SK-N-SH treated with all-trans-retinoic acid at 6 μM for 48 hours (cell line): ENCODE results near the gene GATA5.

Source experiments
- ATAC-seq: fragments of 200-7000 bp; cut with Tn5 transposase; 3 replicates; pipeline ENCODE4 v1.9.1; 2020; ENCODE audit warnings: mild to moderate bottlenecking, moderate library complexity
- ARNTL ChIP-seq: fragments of 450-650 bp; formaldehyde crosslinking; IDR thresholded peaks from 2 replicates; pipeline ENCODE4 v1.5.0; 2020; ENCODE audit warnings: low read depth, mild to moderate bottlenecking, moderate library complexity, borderline replicate concordance
- BACH2 ChIP-seq: fragments of 250-450 bp; sonication (Bioruptor Pico); IDR thresholded peaks from 2 replicates; pipeline ENCODE4 v1.9.0; 2021; ENCODE audit warnings: mild to moderate bottlenecking, borderline replicate concordance
- CSDC2 ChIP-seq: fragments of 250-450 bp; sonication (Bioruptor Pico); IDR thresholded peaks from 2 replicates; pipeline ENCODE4 v1.5.0; 2020; ENCODE audit warnings: mild to moderate bottlenecking, moderate library complexity
- ESRRG ChIP-seq: fragments of 250-450 bp; sonication (Bioruptor Pico); IDR thresholded peaks from 2 replicates; pipeline ENCODE4 v1.6.1; 2021; ENCODE audit warnings: mild to moderate bottlenecking
- GLIS3 ChIP-seq: fragments of 250-450 bp; sonication (Bioruptor Pico); IDR thresholded peaks from 2 replicates; pipeline ENCODE4 v1.5.0; 2020; ENCODE audit warnings: mild to moderate bottlenecking, moderate library complexity
- ISL1 ChIP-seq: fragments of 250-450 bp; sonication (Bioruptor Pico); IDR thresholded peaks from 2 replicates; pipeline ENCODE4 v2.1.2; 2022; ENCODE audit warnings: mild to moderate bottlenecking, moderate library complexity
- OSR1 ChIP-seq: fragments of 250-450 bp; sonication (Bioruptor Pico); IDR thresholded peaks from 2 replicates; pipeline ENCODE4 v1.8.0; 2022; ENCODE audit warnings: moderate library complexity, mild to moderate bottlenecking, inconsistent platforms
- PPARA ChIP-seq: fragments of 250-450 bp; sonication (Bioruptor Pico); IDR thresholded peaks from 2 replicates; pipeline ENCODE4 v1.5.0; 2020; ENCODE audit warnings: mild to moderate bottlenecking, borderline replicate concordance
- RARB ChIP-seq: fragments of 250-450 bp; sonication (Bioruptor Pico); IDR thresholded peaks from 2 replicates; pipeline ENCODE4 v1.8.0; 2021; ENCODE audit warnings: mild to moderate bottlenecking, moderate library complexity
- SNAI2 ChIP-seq: fragments of 250-450 bp; sonication (Bioruptor Pico); IDR thresholded peaks from 2 replicates; pipeline ENCODE4 v1.5.0; 2020; ENCODE audit warnings: mild to moderate bottlenecking, moderate library complexity
- TCF4 ChIP-seq: fragments of 250-450 bp; sonication (Bioruptor Pico); IDR thresholded peaks from 2 replicates; pipeline ENCODE4 v1.8.0; 2021; ENCODE audit warnings: mild to moderate bottlenecking, moderate library complexity, borderline replicate concordance
- TOX ChIP-seq: fragments of 250-450 bp; sonication (Bioruptor Pico); IDR thresholded peaks from 2 replicates; pipeline ENCODE4 v1.8.0; 2021; ENCODE audit warnings: mild to moderate bottlenecking, moderate library complexity, borderline replicate concordance
- ZC3H10 ChIP-seq: fragments of 250-450 bp; sonication (Bioruptor Pico); IDR thresholded peaks from 2 replicates; pipeline ENCODE4 v1.5.1; 2021; ENCODE audit warnings: mild to moderate bottlenecking, moderate library complexity
- ZFP3 ChIP-seq: fragments of 250-450 bp; sonication (Bioruptor Pico); IDR thresholded peaks from 2 replicates; pipeline ENCODE4 v1.5.0; 2020; ENCODE audit warnings: mild to moderate bottlenecking, moderate library complexity
- ZFP30 ChIP-seq: fragments of 450-650 bp; formaldehyde crosslinking; IDR thresholded peaks from 2 replicates; pipeline ENCODE4 v1.5.0; 2022; ENCODE audit warnings: mild to moderate bottlenecking, moderate library complexity
- ZNF565 ChIP-seq: fragments of 450-650 bp; formaldehyde crosslinking; conservative IDR thresholded peaks from 2 replicates; pipeline ENCODE4 v1.5.0; 2020; ENCODE audit warnings: low read depth, mild to moderate bottlenecking, moderate library complexity
- ZNF70 ChIP-seq: fragments of 450-650 bp; formaldehyde crosslinking; IDR thresholded peaks from 2 replicates; pipeline ENCODE4 v1.5.0; 2020; ENCODE audit warnings: mild to moderate bottlenecking, moderate library complexity
- ZNF8 ChIP-seq: fragments of 450-650 bp; formaldehyde crosslinking; IDR thresholded peaks from 2 replicates; pipeline ENCODE4 v1.5.0; 2020; ENCODE audit warnings: mild to moderate bottlenecking, moderate library complexity
- TF ChIP-seq, protein P1 (sequence below): fragments of 250-450 bp; sonication (Bioruptor Pico); IDR thresholded peaks from 2 replicates; pipeline ENCODE4 v1.8.0; 2021; ENCODE audit warnings: low read depth, mild to moderate bottlenecking, moderate library complexity, borderline replicate concordance
- TF ChIP-seq, protein P2 (sequence below): fragments of 250-450 bp; sonication (Bioruptor Pico); IDR thresholded peaks from 2 replicates; pipeline ENCODE4 v1.5.0; 2020; ENCODE audit warnings: mild to moderate bottlenecking, moderate library complexity
- TF ChIP-seq, protein P3 (sequence below): fragments of 250-450 bp; sonication (Bioruptor Pico); IDR thresholded peaks from 2 replicates; pipeline ENCODE4 v1.5.1; 2021; ENCODE audit warnings: mild to moderate bottlenecking, moderate library complexity

The GATA5 gene

DNA sequence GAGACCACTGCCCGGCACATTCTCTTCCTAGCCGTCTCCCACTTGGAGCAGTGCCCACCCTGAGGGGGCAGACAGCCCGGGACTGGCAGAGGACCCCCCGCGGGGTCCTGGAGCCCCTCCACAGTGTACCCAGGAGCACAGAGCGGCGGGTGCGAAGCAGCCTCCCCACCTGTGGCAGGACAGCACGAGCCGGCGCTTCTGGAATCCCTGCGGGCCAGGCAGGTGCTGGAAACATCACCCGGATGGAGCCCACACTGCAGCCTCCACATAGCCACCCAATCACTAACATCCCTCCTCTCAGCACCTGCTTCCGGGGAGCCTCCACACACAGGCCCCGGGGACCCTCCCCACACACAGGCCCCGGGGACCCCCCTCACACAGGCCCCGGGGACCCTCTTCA lies 18.7 kb downstream of the GATA5 start (continued):
- TF ChIP-seq, protein P1, sequence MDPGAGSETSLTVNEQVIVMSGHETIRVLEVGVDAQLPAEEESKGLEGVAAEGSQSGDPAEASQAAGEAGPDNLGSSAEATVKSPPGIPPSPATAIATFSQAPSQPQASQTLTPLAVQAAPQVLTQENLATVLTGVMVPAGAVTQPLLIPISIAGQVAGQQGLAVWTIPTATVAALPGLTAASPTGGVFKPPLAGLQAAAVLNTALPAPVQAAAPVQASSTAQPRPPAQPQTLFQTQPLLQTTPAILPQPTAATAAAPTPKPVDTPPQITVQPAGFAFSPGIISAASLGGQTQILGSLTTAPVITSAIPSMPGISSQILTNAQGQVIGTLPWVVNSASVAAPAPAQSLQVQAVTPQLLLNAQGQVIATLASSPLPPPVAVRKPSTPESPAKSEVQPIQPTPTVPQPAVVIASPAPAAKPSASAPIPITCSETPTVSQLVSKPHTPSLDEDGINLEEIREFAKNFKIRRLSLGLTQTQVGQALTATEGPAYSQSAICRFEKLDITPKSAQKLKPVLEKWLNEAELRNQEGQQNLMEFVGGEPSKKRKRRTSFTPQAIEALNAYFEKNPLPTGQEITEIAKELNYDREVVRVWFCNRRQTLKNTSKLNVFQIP: no peak
- TF ChIP-seq GLIS3 (CRISPR knock-in tag) (no peak), ZFP30 (CRISPR knock-in tag) (no peak), TOX (no peak)

DNA sequence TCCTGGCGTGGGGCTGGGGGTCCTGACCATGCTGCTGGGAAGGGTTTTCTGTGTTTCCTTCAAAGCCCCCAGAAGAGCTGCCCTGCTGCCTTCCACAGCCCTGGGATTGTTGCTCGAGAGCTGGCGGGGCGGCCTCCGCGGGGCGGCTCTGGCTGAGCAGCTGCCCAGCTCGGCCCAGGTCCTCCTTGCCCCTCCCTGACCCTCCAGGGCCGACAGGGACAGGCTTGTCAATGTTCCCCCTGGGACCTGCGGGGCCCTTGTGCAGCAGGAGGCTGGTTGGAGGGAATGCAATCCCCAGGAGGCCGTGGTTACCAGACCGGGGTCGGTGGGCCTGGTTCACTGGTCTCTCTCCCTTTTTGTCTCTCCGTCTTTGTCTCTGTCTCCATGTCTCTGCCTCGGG lies 19.9 kb downstream of the GATA5 start:
- TF ChIP-seq TOX (no peak), RARB (CRISPR knock-in tag) (no peak), TCF4 (CRISPR knock-in tag) (no peak), ISL1 (CRISPR knock-in tag) (no peak), OSR1 (no peak), ARNTL (CRISPR knock-in tag) (no peak), ZC3H10 (CRISPR knock-in tag) (no peak), BACH2 (CRISPR knock-in tag) (no peak), PPARA (CRISPR knock-in tag) (no peak)
- TF ChIP-seq, protein P1: no peak
- TF ChIP-seq, protein P2, sequence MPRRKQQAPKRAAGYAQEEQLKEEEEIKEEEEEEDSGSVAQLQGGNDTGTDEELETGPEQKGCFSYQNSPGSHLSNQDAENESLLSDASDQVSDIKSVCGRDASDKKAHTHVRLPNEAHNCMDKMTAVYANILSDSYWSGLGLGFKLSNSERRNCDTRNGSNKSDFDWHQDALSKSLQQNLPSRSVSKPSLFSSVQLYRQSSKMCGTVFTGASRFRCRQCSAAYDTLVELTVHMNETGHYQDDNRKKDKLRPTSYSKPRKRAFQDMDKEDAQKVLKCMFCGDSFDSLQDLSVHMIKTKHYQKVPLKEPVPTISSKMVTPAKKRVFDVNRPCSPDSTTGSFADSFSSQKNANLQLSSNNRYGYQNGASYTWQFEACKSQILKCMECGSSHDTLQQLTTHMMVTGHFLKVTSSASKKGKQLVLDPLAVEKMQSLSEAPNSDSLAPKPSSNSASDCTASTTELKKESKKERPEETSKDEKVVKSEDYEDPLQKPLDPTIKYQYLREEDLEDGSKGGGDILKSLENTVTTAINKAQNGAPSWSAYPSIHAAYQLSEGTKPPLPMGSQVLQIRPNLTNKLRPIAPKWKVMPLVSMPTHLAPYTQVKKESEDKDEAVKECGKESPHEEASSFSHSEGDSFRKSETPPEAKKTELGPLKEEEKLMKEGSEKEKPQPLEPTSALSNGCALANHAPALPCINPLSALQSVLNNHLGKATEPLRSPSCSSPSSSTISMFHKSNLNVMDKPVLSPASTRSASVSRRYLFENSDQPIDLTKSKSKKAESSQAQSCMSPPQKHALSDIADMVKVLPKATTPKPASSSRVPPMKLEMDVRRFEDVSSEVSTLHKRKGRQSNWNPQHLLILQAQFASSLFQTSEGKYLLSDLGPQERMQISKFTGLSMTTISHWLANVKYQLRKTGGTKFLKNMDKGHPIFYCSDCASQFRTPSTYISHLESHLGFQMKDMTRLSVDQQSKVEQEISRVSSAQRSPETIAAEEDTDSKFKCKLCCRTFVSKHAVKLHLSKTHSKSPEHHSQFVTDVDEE (CRISPR knock-in tag): no peak
- TF ChIP-seq, all 23 proteins: peak for 0
- ATAC-seq: no peak

DNA sequence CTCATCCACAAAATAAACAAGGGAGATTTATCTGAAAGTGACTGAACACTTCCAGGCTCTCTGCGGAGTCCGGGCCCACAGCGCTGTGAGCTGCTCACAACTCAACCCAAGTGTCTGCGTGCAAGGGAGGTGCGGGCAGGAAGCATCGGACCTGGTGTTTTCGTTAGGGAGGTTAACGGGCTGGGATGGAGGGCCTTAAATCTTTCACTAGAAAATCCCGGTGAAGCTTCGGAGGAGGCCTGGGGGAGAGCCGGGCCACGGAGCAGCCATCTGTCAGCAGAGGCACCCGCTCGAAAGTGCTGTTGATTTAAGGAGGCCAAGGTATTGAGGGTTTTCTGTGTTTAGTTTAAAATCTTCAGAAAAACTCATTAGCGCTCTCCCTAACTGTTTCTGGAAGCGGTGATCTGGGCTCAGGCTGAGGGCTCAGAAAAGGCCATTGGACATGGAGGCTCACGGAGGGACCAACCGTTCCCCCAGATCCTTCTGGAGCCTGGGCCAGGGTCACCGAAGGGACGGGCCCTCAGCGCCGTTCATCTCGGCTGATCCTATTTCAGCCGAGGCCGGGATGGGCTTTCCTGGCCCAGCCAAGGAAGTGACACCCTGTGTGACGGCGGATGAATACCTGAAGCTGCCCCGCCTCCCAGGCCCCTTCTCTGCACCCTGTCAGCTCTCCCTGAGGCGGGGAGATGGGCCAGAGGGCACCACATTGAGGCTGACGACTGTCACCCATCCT lies 20.7 kb downstream of the GATA5 start:
- TF ChIP-seq RARB (CRISPR knock-in tag): no peak
- TF ChIP-seq, protein P3, sequence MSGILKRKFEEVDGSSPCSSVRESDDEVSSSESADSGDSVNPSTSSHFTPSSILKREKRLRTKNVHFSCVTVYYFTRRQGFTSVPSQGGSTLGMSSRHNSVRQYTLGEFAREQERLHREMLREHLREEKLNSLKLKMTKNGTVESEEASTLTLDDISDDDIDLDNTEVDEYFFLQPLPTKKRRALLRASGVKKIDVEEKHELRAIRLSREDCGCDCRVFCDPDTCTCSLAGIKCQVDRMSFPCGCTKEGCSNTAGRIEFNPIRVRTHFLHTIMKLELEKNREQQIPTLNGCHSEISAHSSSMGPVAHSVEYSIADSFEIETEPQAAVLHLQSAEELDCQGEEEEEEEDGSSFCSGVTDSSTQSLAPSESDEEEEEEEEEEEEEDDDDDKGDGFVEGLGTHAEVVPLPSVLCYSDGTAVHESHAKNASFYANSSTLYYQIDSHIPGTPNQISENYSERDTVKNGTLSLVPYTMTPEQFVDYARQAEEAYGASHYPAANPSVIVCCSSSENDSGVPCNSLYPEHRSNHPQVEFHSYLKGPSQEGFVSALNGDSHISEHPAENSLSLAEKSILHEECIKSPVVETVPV (CRISPR knock-in tag): no peak
- TF ChIP-seq PPARA (CRISPR knock-in tag): no peak
- no peak for TF ChIP-seq ZNF70 (CRISPR knock-in tag)
- no peak for TF ChIP-seq SNAI2 (CRISPR knock-in tag)
- TF ChIP-seq ZFP3 (CRISPR knock-in tag): no peak
- TF ChIP-seq CSDC2 (CRISPR knock-in tag): no peak
- no peak for TF ChIP-seq ZC3H10 (CRISPR knock-in tag)
- no peak for TF ChIP-seq ZNF8
- TF ChIP-seq, protein P2 (CRISPR knock-in tag): no peak
- no peak for TF ChIP-seq GLIS3 (CRISPR knock-in tag)
- TF ChIP-seq ZFP30 (CRISPR knock-in tag): no peak
- TF ChIP-seq ESRRG (CRISPR knock-in tag): no peak
- no peak for TF ChIP-seq ZNF565 (CRISPR knock-in tag)
- TF ChIP-seq BACH2 (CRISPR knock-in tag): no peak
- TF ChIP-seq TCF4 (CRISPR knock-in tag): no peak
- TF ChIP-seq, protein P1: no peak
- ATAC-seq: no peak
